Left renal pelvis (tissue), 4 donors: Measurements from ENCODE around the gene GTSE1. TPM values are rescaled to one million over a fixed set of nuclear protein-coding genes. Genes with fewer than 3 reads are reported as not detected.

Source experiments
- DNase-seq, 4 donors: peaks; one replicate each; pipeline ENCODE4 v3.0.0-alpha.2; 2013; ENCODE audit warnings: low read depth in 4 of 4, low spot score in 3 of 4
- polyA plus RNA-seq, 4 donors: library from polyadenylated mRNA; unstranded; fragments of 120-200 nt; gene quantifications; one replicate each; pipeline ENCODE4 v1.2.1, GENCODE V29; 2013; ENCODE audit not compliant: insufficient read length in 4 of 4

The GTSE1 gene
- polyA plus RNA-seq, 4 donors = 13.3 to 20.0 (median 15.6) TPM

- no peak for DNase-seq
Observed at GRCh38 chr22:46362934-46363515, 66.4 kb downstream of the GTSE1 start.

GRCh38 chr22:46363611-46364321, 67.1 kb downstream of the GTSE1 start:
- DNase-seq = no peak

GRCh38 chr22:46364341-46365165, 67.9 kb downstream of the GTSE1 start:
- DNase-seq = no peak

- DNase-seq = no peak
Observed at GRCh38 chr22:46365166-46365624, 68.5 kb downstream of the GTSE1 start.

GRCh38 chr22:46366327-46366731, 69.7 kb downstream of the GTSE1 start:
- no peak for DNase-seq

GRCh38 chr22:46366801-46367706, 70.4 kb downstream of the GTSE1 start:
- no peak for DNase-seq

GRCh38 chr22:46367707-46368191, 71.1 kb downstream of the GTSE1 start:
- no peak for DNase-seq

GRCh38 chr22:46368422-46368821, 71.8 kb downstream of the GTSE1 start:
- no peak for DNase-seq

GRCh38 chr22:46368871-46369715, 72.4 kb downstream of the GTSE1 start:
- no peak for DNase-seq

- no peak for DNase-seq
Observed at GRCh38 chr22:46369716-46370583, 73.3 kb downstream of the GTSE1 start.

GRCh38 chr22:46370584-46371291, 74.1 kb downstream of the GTSE1 start:
- no peak for DNase-seq

GRCh38 chr22:46371623-46372226, 75.1 kb downstream of the GTSE1 start:
- DNase-seq = no peak

GRCh38 chr22:46372686-46373085, 76.0 kb downstream of the GTSE1 start:
- DNase-seq = no peak

- DNase-seq = no peak
Observed at GRCh38 chr22:46373159-46373558, 76.5 kb downstream of the GTSE1 start.

- DNase-seq = no peak
Observed at GRCh38 chr22:46373921-46374662, 77.4 kb downstream of the GTSE1 start.

- no peak for DNase-seq
Observed at GRCh38 chr22:46374663-46375474, 78.2 kb downstream of the GTSE1 start.
